ENCODE data around the gene RTN3.
"Not testable (repeated sequence)": the region's sequence is repeated elsewhere in the genome, so short reads cannot be mapped to it uniquely, and the experiment has no call there.

The RTN3 gene

DNA sequence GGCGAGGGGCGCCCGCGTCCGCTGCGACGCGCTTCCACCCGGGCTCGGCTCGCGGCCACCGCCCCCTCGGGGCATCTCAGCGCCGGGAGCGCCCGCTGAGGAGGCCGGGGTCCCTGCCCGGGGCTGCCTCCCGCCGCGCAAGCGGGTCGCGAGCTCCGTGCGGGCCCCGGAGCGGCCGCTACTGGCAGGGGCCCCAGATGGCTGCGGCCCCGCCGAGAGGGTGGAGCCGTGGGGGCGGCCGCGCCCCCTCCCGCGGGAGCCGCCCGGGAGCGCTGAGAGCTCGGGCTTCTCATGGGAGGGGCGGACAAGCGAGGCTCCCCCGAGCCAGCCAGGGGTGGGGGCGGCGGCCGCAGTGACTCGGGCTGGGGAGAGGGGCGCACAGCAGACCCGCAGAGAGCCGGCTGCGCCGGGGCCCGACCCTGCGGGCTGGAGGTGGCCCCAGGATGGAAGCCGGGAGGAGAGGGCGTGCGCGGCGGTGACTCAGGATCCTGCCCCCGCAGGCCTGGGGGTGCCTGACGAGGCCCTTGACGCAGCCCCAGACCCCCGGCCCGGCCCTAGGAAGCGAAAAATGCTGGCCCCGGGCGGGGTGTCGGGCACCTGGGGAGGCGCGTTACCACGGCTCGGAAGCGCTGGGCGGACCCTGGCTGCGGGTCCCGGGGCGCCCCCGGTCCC, 87.9 kb downstream of the RTN3 start:
- peak; percentile 64 for DNase-seq (ENCODE audit: low read depth)

DNA sequence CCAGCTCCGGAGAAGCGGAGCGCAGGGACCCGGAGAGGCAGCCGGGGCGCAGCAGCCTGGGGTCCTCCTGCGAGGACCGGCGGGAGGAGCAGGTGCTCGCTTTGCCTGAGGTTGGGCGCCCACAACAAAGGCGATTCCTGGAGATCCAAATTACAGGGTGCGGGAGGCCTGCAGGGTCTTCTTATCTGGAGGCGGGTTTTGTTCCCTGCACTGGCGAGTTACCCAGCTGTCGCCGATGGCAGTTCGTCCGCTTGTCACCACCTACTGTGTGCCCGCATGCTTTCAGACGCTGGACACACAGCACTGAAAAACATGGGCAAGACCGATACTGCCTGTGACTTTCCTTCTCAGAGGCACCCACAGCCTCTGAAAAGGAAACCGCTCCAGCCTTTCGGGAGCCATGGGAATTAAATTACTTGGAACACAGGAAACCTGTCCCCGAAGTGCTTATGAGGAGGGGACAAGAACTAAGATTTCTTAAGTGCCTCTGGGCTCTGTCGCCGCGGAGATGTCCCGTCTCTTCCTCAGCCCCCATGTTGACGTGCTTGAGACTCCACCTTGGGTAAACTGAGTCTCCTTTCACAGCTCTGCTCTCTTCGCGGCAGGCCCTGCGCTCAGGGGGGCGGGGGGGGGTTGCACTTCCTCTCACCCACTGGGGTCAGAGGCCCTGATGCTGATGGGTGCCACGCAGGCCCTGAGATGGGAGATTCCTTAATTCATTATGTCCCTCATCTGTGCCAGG, 88.6 kb downstream of the RTN3 start:
- peak; percentile 24 for DNase-seq (ENCODE audit: low read depth)

DNA sequence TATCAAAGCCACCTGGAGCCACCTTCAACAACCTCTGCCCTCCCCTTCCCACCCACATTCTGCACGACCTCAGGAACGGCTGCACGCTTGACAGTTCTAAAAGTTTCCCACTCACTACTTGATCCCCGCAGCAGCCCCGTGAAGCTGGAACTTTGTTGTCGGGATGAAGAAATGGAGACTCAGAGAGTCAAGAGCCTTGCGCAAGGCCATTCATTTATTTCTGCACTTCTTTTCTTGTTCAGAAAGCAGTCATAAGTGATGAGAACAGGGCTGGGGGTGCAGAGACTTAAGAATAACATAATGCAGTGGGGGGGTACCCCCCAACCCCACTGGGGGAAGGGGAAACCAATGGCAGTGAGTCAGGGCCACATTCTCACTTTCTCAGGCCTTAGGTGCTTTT, 89.5 kb downstream of the RTN3 start:
- DNase-seq (ENCODE audit: low read depth): no peak

DNA sequence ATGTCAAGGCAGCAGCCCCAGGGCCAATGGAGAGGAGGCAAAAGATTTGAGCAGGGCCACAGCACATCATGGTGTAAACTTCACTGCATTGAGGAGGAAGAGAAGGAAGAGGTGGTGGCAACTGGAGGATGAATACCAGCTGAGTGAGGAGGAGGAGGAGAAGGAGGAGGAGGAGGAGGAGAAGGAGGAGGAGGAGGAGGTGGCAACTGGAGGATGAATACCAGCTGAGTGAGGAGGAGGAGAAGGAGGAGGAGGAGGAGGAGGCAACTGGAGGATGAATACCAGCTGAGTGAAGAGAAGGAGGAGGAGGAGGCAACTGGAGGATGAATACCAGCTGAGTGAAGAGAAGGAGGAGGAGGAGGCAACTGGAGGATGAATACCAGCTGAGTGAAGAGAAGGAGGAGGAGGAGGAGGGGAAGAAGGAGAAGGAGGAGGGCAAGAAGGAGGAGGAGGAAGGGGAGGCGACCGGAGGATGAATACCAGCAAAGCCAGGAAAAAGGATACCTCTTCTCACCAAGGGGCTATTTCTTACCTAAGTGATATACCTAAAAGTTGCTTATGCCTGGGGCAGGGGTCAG, 90.5 kb downstream of the RTN3 start:
- not testable (repeated sequence) for DNase-seq (ENCODE audit: low read depth)

DNA sequence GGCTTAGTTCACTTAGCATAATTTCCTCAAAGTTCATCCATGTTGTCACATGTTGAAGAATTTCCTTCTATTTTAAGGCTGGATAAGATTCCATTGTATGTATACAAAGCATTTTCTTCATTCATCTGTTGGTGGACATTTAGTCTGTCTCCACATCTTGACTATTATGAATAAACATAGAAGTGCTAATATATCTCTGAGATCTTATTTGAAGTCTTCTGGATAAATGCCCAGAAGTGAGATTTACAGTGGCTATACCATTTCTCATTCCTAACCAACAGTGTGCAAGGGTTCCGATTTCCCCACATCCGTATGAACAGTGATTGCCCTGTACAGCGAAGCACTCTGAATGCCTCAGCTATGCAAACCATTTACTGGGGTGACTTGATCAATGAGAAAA, 93.9 kb downstream of the RTN3 start:
- DNase-seq (ENCODE audit: low read depth): no peak

DNA sequence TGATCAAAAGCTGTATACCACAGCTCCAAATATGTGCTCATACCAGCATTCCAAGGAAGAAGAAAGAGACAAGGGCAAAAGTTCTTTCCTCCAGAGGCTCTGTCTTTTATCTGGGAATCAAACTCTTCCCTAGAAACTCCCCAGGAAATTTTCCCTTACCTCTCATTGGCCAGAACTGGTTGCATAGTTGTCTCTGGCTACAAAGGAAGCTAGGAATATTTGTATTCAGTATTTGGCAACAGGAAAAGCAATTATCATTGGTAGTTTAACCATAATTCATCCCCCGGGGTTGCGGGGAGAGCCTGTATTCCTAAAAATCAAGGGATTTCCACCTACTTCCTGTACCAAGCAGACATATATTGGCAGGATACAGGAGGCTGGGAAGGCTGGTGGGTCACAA, 97.7 kb downstream of the RTN3 start:
- no peak for DNase-seq (ENCODE audit: low read depth)

DNA sequence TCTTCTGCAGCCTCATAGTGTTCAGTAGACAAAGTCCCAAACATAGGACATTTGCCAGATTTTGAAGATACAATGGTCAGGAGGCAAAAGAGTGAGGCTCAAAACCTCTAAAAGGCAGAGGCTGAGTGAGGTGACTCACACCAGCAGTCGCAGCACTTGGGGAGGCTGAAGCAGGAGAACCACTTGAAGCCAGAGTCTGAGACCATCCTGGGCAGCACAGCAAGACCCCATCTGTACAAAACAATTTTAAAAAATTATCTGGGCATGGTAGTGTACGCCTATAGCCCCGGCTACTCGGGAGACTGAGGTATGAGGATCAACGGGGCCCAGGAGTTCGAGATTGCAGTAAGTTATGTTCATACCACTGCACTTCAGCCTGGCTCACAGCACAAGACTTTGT, 101.4 kb downstream of the RTN3 start:
- no peak for DNase-seq (ENCODE audit: low read depth)

DNA sequence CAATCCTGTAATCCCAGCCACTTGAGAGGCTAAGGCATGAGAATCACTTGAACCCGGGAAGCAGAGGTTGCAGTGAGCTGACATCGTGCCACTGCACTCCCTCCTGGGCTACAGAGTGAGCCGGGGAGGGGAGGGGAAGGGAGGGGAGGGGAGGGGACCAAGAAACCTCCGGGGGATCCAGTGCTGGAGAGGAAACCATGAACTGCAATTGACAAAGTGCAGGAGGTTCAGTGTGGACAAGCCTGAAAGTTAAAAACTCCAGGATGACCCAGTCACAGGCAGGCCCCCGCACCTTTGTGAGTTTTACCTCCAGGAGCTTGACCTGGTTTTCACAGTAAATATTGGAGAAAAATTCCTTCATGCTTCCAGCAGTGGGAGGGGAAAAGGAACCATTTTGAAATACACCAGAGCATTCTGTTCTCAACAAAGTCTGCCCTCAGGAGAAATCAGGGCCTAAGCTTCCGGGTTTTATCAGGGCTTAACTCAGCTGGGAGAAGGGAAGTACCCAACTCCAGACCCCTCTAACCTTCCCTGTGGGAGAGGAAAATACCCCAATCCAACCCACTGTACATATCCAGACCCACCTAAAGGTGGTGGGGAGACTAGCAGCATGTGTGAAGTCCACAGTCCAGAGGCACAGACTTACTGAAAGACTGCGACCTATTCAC, 102.8 kb downstream of the RTN3 start:
- no peak for DNase-seq (ENCODE audit: low read depth)

DNA sequence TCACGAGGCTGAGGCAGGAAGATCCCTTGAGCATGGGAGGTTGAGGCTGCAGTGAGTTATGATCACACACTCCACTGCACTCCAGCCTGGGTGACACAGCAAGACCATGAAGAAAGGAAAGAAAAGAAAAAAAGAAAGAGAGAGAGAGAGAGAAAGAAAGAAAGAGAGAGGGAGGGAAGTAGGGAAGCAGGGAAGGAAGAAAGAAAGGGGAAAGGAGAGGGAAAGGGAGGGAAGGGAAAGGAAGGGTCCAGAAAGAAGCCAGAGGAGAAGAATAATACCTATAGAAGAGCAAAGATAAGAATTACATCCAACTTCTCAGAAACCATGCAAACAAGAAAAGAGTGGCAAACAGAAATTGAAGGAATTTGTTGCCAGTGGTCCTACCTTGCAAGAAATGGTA, 104.5 kb downstream of the RTN3 start:
- DNase-seq (ENCODE audit: low read depth): no peak

DNA sequence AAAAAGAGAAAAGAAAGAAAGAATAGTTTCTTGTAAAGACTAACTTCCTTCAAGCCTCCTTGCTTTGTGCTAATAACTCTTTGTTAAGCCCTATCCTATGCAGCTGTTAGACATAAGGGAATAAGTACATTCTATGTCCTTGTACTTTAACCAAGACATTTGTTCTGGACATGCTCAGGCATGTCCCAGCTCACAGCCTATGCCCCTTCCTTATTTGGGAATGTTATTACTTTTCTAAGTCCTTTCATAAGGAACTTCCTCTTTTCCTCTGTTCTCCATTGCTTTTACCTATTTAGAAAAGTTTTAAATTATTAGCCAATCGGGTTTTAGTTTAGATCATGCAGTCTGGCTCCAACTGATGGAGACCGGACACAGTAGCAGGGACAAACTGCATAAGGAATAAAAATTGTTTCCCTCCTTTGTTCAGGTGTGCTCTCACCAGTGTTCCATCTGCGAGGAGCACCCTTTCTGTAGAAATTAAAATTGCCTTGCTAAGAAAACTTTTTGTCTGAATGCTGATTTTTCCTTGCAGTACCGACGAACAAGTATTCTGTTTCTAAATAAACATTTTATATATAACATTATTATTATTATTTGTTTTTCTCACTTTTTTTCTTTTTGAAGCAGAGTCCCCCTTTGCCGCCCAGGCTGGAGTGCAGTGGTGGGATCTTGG, 110.3 kb downstream of the RTN3 start:
- no peak for DNase-seq (ENCODE audit: low read depth)

DNA sequence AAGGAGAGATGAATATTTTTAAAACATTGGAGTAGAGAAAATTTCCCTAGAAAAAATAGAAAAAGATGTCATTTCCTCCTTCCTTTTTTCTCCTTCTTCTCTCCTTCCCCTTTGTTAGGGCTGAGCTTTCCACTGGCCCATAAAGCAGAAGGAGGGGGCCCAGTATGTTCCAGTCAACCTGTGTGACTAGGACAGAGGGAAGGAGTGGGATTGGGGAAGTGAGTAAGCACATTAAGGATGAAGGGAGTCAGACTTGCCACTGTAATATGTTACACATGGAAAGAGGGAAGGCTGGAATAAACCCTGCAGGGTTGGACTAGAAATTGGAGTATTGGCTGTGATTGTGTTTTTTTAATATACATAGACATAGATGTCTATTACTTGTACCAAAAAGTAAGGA, 111.9 kb downstream of the RTN3 start:
- DNase-seq (ENCODE audit: low read depth): no peak

DNA sequence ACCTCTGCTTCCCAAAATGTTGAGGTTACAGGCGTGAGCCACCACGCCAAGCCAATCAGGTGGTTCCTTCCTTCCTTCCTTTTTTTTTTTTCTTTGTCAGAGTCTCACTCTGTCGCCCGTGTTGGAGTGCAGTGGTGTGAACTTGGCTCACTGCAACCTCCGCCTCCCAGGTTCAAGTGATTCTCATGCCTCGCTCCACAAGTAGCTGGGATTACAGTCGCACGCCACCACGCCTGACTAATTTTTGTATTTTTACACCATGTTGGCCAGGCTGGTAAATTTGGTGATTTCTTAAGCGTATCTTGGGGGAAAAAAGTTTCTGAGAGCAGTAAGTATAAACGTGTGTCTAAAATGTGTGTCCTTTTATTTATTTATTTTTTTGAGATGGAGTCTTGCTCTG, 113.8 kb downstream of the RTN3 start:
- no peak for DNase-seq (ENCODE audit: low read depth)

DNA sequence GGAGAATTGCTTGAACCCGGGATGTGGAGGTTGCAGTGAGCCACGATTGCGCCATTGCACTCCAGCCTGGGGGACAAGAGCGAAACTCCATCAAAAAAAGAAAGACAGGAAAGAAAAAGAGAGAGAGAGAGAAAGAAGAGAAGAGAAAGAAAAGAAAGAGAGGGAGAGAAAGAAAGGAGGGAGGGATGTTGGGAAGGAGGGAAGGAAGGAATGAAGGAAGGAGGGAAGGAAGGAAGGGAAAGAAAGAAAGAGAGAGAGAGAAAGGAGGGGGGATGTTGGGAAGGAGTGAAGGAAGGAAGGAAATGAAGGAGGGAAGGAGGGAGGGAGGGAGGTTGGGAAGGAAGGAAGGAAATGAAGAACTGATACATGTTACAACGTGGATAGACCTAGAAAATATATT, 119.6 kb downstream of the RTN3 start:
- DNase-seq (ENCODE audit: low read depth): no peak

DNA sequence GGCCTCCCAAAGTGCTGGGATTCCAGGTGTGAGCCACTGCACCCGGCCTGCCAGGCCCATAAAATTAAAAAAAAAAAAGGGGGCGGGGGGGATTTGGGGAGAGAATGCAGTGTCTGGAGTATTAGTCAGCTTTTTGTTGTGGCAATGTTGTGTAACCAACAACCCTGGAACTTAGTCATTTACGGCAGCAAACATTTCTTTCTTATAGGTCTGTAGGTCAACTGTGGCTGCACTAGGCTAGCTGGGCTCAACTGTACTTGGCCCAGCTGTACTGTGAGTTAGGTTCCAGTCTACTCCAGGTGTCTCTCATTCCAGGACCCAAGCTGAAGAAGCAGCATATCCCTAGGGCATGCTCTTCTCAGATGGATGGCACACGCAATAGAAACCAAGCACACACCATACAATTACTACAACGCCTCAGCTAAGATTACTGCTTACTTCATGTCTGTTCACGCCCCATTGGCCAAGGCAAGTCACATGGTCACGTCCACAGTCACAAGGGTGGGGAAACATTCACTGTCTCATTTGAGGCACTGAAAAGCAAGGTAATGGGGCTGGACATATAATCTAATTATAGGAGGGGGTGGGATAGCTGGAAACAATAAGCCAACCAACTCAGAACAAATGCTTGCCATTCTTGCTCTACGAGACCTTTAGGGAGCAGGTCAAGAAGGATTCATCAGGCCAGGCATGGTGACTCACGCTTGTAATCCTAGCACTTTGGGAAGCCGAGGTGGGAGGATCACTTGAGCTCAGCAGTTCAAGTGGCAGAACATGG, 121.5 kb downstream of the RTN3 start:
- DNase-seq (ENCODE audit: low read depth): peak; percentile 66

DNA sequence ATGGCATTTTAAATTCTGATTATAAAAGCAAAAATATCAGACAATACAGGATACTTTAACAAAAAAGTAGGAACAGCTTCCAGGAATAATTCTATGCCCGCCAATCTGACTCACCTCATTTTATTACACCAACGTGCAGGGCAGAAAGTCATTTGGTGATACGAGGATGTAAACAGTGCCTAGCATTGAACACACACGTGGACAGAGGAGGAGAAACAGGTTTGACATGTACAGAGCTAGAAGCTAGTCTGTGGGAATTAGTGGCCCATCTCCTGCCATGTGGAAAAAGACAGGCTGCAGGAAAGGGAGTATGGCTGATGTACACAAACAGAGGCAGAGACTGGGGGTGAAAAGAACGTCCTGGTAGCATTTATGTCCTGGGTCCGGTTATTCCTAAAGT, 123.0 kb downstream of the RTN3 start:
- no peak for DNase-seq (ENCODE audit: low read depth)

DNA sequence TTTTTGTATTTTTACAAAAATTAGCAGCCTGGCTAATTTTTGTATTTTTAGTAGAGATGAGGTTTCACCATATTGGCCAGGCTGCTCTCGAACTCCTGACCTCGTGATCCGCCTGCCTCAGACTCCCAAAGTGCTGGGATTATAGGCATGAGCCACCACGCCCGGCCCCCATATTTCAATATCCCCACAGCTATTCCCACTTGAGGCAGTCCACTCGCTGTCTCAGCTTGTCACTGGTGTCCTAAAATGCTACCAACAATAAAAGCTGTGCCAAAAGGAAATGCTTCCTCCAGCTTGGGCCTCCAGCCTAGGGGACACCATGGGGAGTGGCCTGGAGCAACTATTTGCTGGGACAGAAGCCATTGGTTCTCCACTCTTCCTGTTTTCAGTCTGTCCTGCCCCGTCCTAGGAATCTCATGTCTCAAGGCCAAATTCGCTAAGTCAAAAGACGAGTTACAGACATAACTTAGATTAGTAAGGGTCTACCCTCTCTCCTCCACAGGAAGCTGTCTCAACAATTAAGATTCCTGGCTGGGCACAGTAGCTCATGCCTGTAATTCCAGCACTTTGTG, 124.6 kb downstream of the RTN3 start:
- DNase-seq (ENCODE audit: low read depth): no peak

Data from ELR (cell line).